IMR-90 (cell line): ENCODE measurements around the gene LRRFIP1. TPM values are rescaled to one million over a fixed set of nuclear protein-coding genes. Genes with fewer than 3 reads are reported as not detected.

Source experiments
- ATAC-seq: fragments of 200-7000 bp; cut with Tn5 transposase; 2 replicates; pipeline ENCODE4 v1.9.1; 2020; ENCODE audit warnings: low read depth, mild to moderate bottlenecking, moderate library complexity
- BruUV-seq: library from RNA; stranded (reverse); fragments of 400-500 nt; replicated peaks from 2 replicates; lab custom pipeline; 2021; lab: Mats Ljungman, UMichigan
- CTCF ChIA-PET: fragments of 300-600 bp; formaldehyde crosslinking; extraction: SDS; loops from one replicate; lab custom pipeline; 2021; ENCODE audit warnings: antibody characterized with exemption; lab: Yijun Ruan, JAX
- POLR2A ChIA-PET: fragments of 300-600 bp; sonication (Branson Sonifier 250); formaldehyde crosslinking; loops from one replicate; lab custom pipeline; 2022; ENCODE audit warnings: antibody characterized with exemption; ENCODE audit not compliant: unreplicated experiment; lab: Charles Lee
- DNase-seq: peaks from one replicate; pipeline ENCODE4 v3.0.0; 2013
- H2AFZ ChIP-seq: replicated peaks from 2 replicates; pipeline ENCODE3; 2013; ENCODE audit warnings: low read length, mild to moderate bottlenecking; ENCODE audit not compliant: poor library complexity
- H2AK5ac ChIP-seq: 2 replicates; pipeline ENCODE4 v1.6.1; 2013; ENCODE audit warnings: low read depth, low read length, inconsistent platforms
- H2AK9ac ChIP-seq: replicated peaks from 2 replicates; pipeline ENCODE3; 2013; ENCODE audit warnings: mild to moderate bottlenecking, low read depth, low read length, moderate library complexity; ENCODE audit not compliant: poor library complexity
- H2BK120ac ChIP-seq: 2 replicates; pipeline ENCODE4 v1.6.1; 2013; ENCODE audit warnings: low read depth, low read length, inconsistent platforms
- H2BK15ac ChIP-seq: 3 replicates; pipeline ENCODE4 v1.6.1; 2013; ENCODE audit warnings: low read depth, low read length, inconsistent platforms
- H2BK20ac ChIP-seq: 2 replicates; pipeline ENCODE4 v1.6.1; 2013; ENCODE audit warnings: low read depth, mild to moderate bottlenecking, inconsistent platforms, low read length, moderate library complexity
- H2BK5ac ChIP-seq: 2 replicates; pipeline ENCODE4 v1.6.1; 2013; ENCODE audit warnings: mild to moderate bottlenecking, low read depth, low read length, inconsistent platforms; ENCODE audit not compliant: poor library complexity, severe bottlenecking
- H3K14ac ChIP-seq: replicated peaks from 2 replicates; pipeline ENCODE4 v1.6.1; 2013; ENCODE audit warnings: low read depth, low read length, inconsistent platforms
- H3K18ac ChIP-seq: 2 replicates; pipeline ENCODE4 v1.6.1; 2013; ENCODE audit warnings: low read depth, low read length, control low read depth
- H3K23ac ChIP-seq: 2 replicates; pipeline ENCODE4 v1.6.1; 2013; ENCODE audit warnings: low read depth, low read length, inconsistent platforms
- H3K27ac ChIP-seq: 2 replicates; pipeline ENCODE4 v1.5.1; 2013; ENCODE audit warnings: mild to moderate bottlenecking, control low read depth, low read length; ENCODE audit not compliant: insufficient read depth
- H3K27me3 ChIP-seq: 2 replicates; pipeline ENCODE4 v1.6.1; 2013; ENCODE audit warnings: low read length; ENCODE audit not compliant: control insufficient read depth, insufficient read depth
- H3K36me3 ChIP-seq: 2 replicates; pipeline ENCODE4 v1.6.1; 2013; ENCODE audit warnings: low read length, mixed read lengths; ENCODE audit not compliant: control insufficient read depth, insufficient read depth
- H3K4ac ChIP-seq: 2 replicates; pipeline ENCODE4 v1.6.1; 2013; ENCODE audit warnings: low read depth, low read length, inconsistent platforms
- H3K4me1 ChIP-seq: 2 replicates; pipeline ENCODE4 v1.6.1; 2013; ENCODE audit warnings: low read length, mixed read lengths; ENCODE audit not compliant: control insufficient read depth, insufficient read depth
- H3K4me2 ChIP-seq: 2 replicates; pipeline ENCODE4 v1.6.1; 2013; ENCODE audit warnings: low read depth, mild to moderate bottlenecking, control low read depth, low read length, moderate library complexity
- H3K4me3 ChIP-seq: 2 replicates; pipeline ENCODE4 v1.5.1; 2013; ENCODE audit warnings: low read depth, mild to moderate bottlenecking, control low read depth, low read length, moderate library complexity; ENCODE audit not compliant: insufficient read depth
- H3K56ac ChIP-seq: 2 replicates; pipeline ENCODE4 v1.6.1; 2013; ENCODE audit warnings: low read length, inconsistent platforms; ENCODE audit not compliant: insufficient read depth; ENCODE audit errors: extremely low read depth
- H3K79me1 ChIP-seq, 2 experiments: 2 replicates each; pipeline ENCODE4 v1.6.1; 2013; ENCODE audit warnings: low read length in 2 of 2, inconsistent platforms in 1 of 2, low read depth in 1 of 2
- H3K9ac ChIP-seq: 2 replicates; pipeline ENCODE4 v1.6.1; 2013; ENCODE audit warnings: low read depth, low read length, control low read depth
- H3K9me1 ChIP-seq: 2 replicates; pipeline ENCODE4 v1.6.1; 2013; ENCODE audit warnings: low read length, inconsistent platforms; ENCODE audit not compliant: insufficient read depth
- H3K9me3 ChIP-seq: 2 replicates; pipeline ENCODE4 v1.6.1; 2013; ENCODE audit warnings: low read length; ENCODE audit not compliant: control insufficient read depth, insufficient read depth
- H4K20me1 ChIP-seq: 2 replicates; pipeline ENCODE4 v1.6.1; 2013; ENCODE audit warnings: low read length, inconsistent platforms; ENCODE audit not compliant: insufficient read depth
- H4K5ac ChIP-seq: 2 replicates; pipeline ENCODE4 v1.6.1; 2013; ENCODE audit warnings: mild to moderate bottlenecking, low read depth, low read length, control low read depth
- H4K8ac ChIP-seq, 2 experiments: 2 replicates each; pipeline ENCODE4 v1.6.1; 2013; ENCODE audit warnings: low read depth in 2 of 2, low read length in 2 of 2, control low read depth in 1 of 2, inconsistent platforms in 1 of 2
- H4K91ac ChIP-seq: 2 replicates; pipeline ENCODE4 v1.6.1; 2013; ENCODE audit warnings: low read depth, low read length, inconsistent platforms; ENCODE audit not compliant: insufficient read depth
- CEBPB ChIP-seq: IDR thresholded peaks from 2 replicates; pipeline ENCODE4 v1.6.1; 2012; ENCODE audit warnings: low read depth, low read length, improper control_type of control experiment
- RFX5 ChIP-seq: IDR thresholded peaks from 2 replicates; pipeline ENCODE4 v1.8.0; 2012; ENCODE audit warnings: low read depth, mild to moderate bottlenecking, low read length, moderate library complexity
- WGBS, 2 experiments: methylation state at CpG; one replicate each; pipeline versions ENCODE4 v1.1.5 to v1.1.7; 2013; ENCODE audit warnings: missing lambda C conversion rate in 2 of 2; ENCODE audit not compliant: insufficient read length in 1 of 2; ENCODE audit errors: extremely low coverage in 2 of 2; 5-methylcytosine and 5-hydroxymethylcytosine counted together
- dilution Hi-C: fragments of 300-500 bp; cut with HindIII; formaldehyde crosslinking; loops from one replicate; pipeline ENCODE4 v1.14.3; 2018; ENCODE audit warnings: low sequenced_read_pairs; ENCODE audit not compliant: unreplicated experiment
- in situ Hi-C: fragments of 300-500 bp; cut with MboI; formaldehyde crosslinking; loops from 3 replicates; pipeline ENCODE4 v1.14.3; 2019; ENCODE audit warnings: low sequenced_read_pairs, inconsistent platforms, mixed read lengths
- intact Hi-C: fragments of 100-400 bp; cut with micrococcal nuclease; formaldehyde crosslinking; loops from 2 replicates; pipeline ENCODE4 v1.10.0; 2022
- polyA plus RNA-seq, 3 experiments: library from polyadenylated mRNA; depleted of rRNA; stranded (reverse); fragments of >200 nt; gene quantifications; 2 replicates each; pipeline ENCODE4 v1.2.3, GENCODE V29; 2012; ENCODE audit warnings: low replicate concordance in 1 of 3
- total RNA-seq: library from RNA; depleted of rRNA; stranded (reverse); fragments of >200 nt; gene quantifications from 2 replicates; pipeline ENCODE4 v1.2.3, GENCODE V29; 2012

Gene LRRFIP1
- total and polyA plus RNA-seq, 2 of the 4 experiments (the other 2 are of a cell fraction): 52.2 to 54.4 TPM

GRCh38 chr2:237720957-237721356 is 93.6 kb downstream of the LRRFIP1 start:
- H3K36me3 ChIP-seq: peaks cover 9% of the 10 kb centered on the region
- H4K5ac ChIP-seq: no peak overlapping the region
- H3K14ac ChIP-seq: 0 out of 2 replicates have a peak overlapping the region, but pooled peaks have one; percentile 33
- peaks cover 55% of the 10 kb centered on the region for H4K20me1 ChIP-seq
- H3K56ac ChIP-seq: no peak overlapping the region
- H2BK20ac ChIP-seq: no peak overlapping the region
- H3K27me3 ChIP-seq: no peaks in the 10 kb centered on the region
- ChIA-PET CTCF (interaction anchor here (1.5 kb wide), 1 partner anchor 11 kb away, joined by 3 read pairs; no protein-coding TSS in a partner anchor), POLR2A (no interaction called here)
- dilution Hi-C loops: no loop called here
- no peak overlapping the region for H2AK9ac ChIP-seq
- H3K23ac ChIP-seq: peak overlapping the region; percentile 36; the same call in 1 of the 2 replicates
- H2AFZ ChIP-seq: no peak overlapping the region
- H3K27ac ChIP-seq: no peak overlapping the region
- in situ Hi-C loops: no loop called here
- no peak overlapping the region for H3K4me3 ChIP-seq
- H3K18ac ChIP-seq: no peak overlapping the region
- ATAC-seq: peak; percentile 57
- peak overlapping the region; percentile 28; the same call in 1 of the 2 replicates for H3K4ac ChIP-seq
- no TSS peak for BruUV-seq
- no peak for TF ChIP-seq RFX5
- peak; percentile 64 for TF ChIP-seq CEBPB
- no peaks in the 10 kb centered on the region for H3K9me3 ChIP-seq
- H4K91ac ChIP-seq: no peak overlapping the region
- no CpG with 5 or more reads among the region's 7 CpGs for WGBS, 2 experiments
- peaks cover 30 to 82% of the 10 kb centered on the region in 2 experiments for H3K79me1 ChIP-seq
- no peak overlapping the region for H2BK15ac ChIP-seq
- H4K8ac ChIP-seq: no peak overlapping the region
- peaks cover 20% of the 10 kb centered on the region for H3K4me1 ChIP-seq
- H2BK120ac ChIP-seq: no peak overlapping the region
- no peak overlapping the region for H2BK5ac ChIP-seq
- no peak overlapping the region for H2AK5ac ChIP-seq
- DNase-seq: peak; percentile 83
- no peak overlapping the region for H3K9ac ChIP-seq
- H3K9me1 ChIP-seq: peaks cover 34% of the 10 kb centered on the region
- intact Hi-C loops: no loop called here
- H3K4me2 ChIP-seq: peak overlapping the region; percentile 25; the same call in 1 of the 2 replicates
